Neuronal stem cell (in vitro differentiated cells): ENCODE data around the gene RPS6KA6.

Experiments
- DNase-seq: peaks from one replicate; pipeline ENCODE4 v3.0.0-alpha.2; 2013; ENCODE audit warnings: low spot score
- H2AFZ ChIP-seq: one replicate; pipeline ENCODE4 v1.6.1; 2013; ENCODE audit warnings: mild to moderate bottlenecking, low read length, inconsistent platforms
- H2AK5ac ChIP-seq: 2 replicates; pipeline ENCODE4 v1.6.1; 2013; ENCODE audit warnings: low read depth, mild to moderate bottlenecking, inconsistent platforms, low read length, moderate library complexity, mixed read lengths
- H2BK120ac ChIP-seq: 2 replicates; pipeline ENCODE4 v1.6.1; 2013; ENCODE audit warnings: low read depth, mild to moderate bottlenecking, inconsistent platforms, low read length, moderate library complexity, mixed read lengths
- H2BK12ac ChIP-seq: one replicate; pipeline ENCODE4 v1.6.1; 2013; ENCODE audit warnings: low read length, inconsistent platforms
- H2BK15ac ChIP-seq: 2 replicates; pipeline ENCODE4 v1.6.1; 2013; ENCODE audit warnings: mild to moderate bottlenecking, low read length, inconsistent platforms, mixed read lengths
- H2BK5ac ChIP-seq: one replicate; pipeline ENCODE4 v1.6.1; 2013; ENCODE audit warnings: inconsistent platforms, mild to moderate bottlenecking, low read length, moderate library complexity
- H3K14ac ChIP-seq: one replicate; pipeline ENCODE4 v1.6.1; 2013; ENCODE audit warnings: low read length, inconsistent platforms
- H3K18ac ChIP-seq: 2 replicates; pipeline ENCODE4 v1.6.1; 2013; ENCODE audit warnings: low read length, inconsistent platforms
- H3K23ac ChIP-seq: 2 replicates; pipeline ENCODE4 v1.6.1; 2013; ENCODE audit warnings: low read depth, mild to moderate bottlenecking, mixed read lengths, low read length, inconsistent platforms; ENCODE audit not compliant: poor library complexity
- H3K27ac ChIP-seq: replicated peaks from 3 replicates; pipeline ENCODE4 v1.5.1; 2013; ENCODE audit warnings: low read length, inconsistent platforms
- H3K27me3 ChIP-seq, 3 experiments: 2 replicates each; pipeline ENCODE4 v1.6.1; 2013; ENCODE audit warnings: low read length in 3 of 3, mild to moderate bottlenecking in 2 of 3, inconsistent platforms in 1 of 3, low read depth in 1 of 3, mixed read lengths in 1 of 3, moderate library complexity in 1 of 3; ENCODE audit not compliant: control insufficient read depth in 3 of 3, insufficient read depth in 3 of 3
- H3K36me3 ChIP-seq, 2 donors: replicated peaks in 1 of 2; 2 replicates each; pipeline ENCODE4 v1.6.1; 2013; ENCODE audit warnings: low read length in 2 of 2; ENCODE audit not compliant: control insufficient read depth in 2 of 2, insufficient read depth in 2 of 2
- H3K4ac ChIP-seq: 2 replicates; pipeline ENCODE4 v1.6.1; 2013; ENCODE audit warnings: inconsistent platforms, mild to moderate bottlenecking, low read length, moderate library complexity
- H3K4me1 ChIP-seq, 2 donors: 1 replicate in 1 of 2; 2 replicates in 1 of 2; pipeline ENCODE4 v1.6.1; 2013; ENCODE audit warnings: low read length in 2 of 2, low read depth in 1 of 2; ENCODE audit not compliant: control insufficient read depth in 2 of 2, insufficient read depth in 1 of 2
- H3K4me2 ChIP-seq: one replicate; pipeline ENCODE4 v1.6.1; 2013; ENCODE audit warnings: mild to moderate bottlenecking, low read length, inconsistent platforms; ENCODE audit not compliant: insufficient read depth, poor library complexity, severe bottlenecking
- H3K4me3 ChIP-seq, 2 donors: 2 replicates each; pipeline ENCODE4 v1.5.1; 2013; ENCODE audit warnings: low read length in 2 of 2, mild to moderate bottlenecking in 2 of 2, inconsistent platforms in 1 of 2, moderate library complexity in 1 of 2
- H3K79me1 ChIP-seq: one replicate; pipeline ENCODE4 v1.6.1; 2013; ENCODE audit warnings: low read depth, mild to moderate bottlenecking, inconsistent platforms, low read length, moderate library complexity
- H3K9ac ChIP-seq: one replicate; pipeline ENCODE4 v1.6.1; 2013; ENCODE audit warnings: mild to moderate bottlenecking, low read depth, low read length, inconsistent platforms; ENCODE audit not compliant: poor library complexity
- H3K9me3 ChIP-seq, 2 donors: replicated peaks in 1 of 2; 2 replicates each; pipeline versions ENCODE3 to v1.6.1; 2013; ENCODE audit warnings: low read length in 2 of 2, mild to moderate bottlenecking in 2 of 2, inconsistent platforms in 1 of 2, low read depth in 1 of 2, mixed read lengths in 1 of 2, moderate library complexity in 1 of 2; ENCODE audit not compliant: control insufficient read depth in 2 of 2, insufficient read depth in 1 of 2
- H4K8ac ChIP-seq: one replicate; pipeline ENCODE4 v1.6.1; 2013; ENCODE audit warnings: low read depth, mild to moderate bottlenecking, inconsistent platforms, low read length, moderate library complexity
- H4K91ac ChIP-seq: one replicate; pipeline ENCODE4 v1.6.1; 2013; ENCODE audit warnings: low read length, low read depth, mild to moderate bottlenecking, inconsistent platforms; ENCODE audit not compliant: poor library complexity
- WGBS, 2 donors: extraction: QIAGEN DNeasy Blood & Tissue Kit; methylation state at CpG; one replicate each; pipeline ENCODE4 v1.1.7; 2013; ENCODE audit warnings: missing lambda C conversion rate in 2 of 2, mixed read lengths in 1 of 2; ENCODE audit not compliant: insufficient read length in 2 of 2, insufficient replicate concordance in 1 of 2; ENCODE audit errors: extremely low coverage in 2 of 2; 5-methylcytosine and 5-hydroxymethylcytosine counted together

RPS6KA6 gene

DNA sequence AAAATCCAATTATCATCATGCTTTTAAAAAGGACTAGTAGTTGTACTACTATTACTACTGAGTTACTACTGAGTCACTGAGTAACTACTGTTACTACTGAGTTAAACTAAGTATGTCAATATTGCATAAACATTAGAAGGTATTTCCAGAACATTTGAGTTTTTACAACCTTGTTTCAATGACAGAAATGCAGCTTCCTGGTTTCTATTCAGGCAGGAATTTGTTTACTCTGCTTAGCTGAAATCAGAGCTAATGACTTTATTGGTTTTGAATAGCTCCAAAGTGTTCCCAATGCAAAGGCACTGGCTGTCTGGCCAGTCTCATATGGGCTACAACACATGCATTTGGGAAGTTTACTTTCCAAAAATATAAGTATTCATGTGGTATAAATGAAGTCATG is 12.0 kb downstream of the RPS6KA6 start:
- H2BK5ac ChIP-seq = no peak overlapping the region
- H3K18ac ChIP-seq = no peak overlapping the region
- no peak overlapping the region for H3K4me3 ChIP-seq
- H4K8ac ChIP-seq = no peak overlapping the region
- H2AFZ ChIP-seq = no peak overlapping the region
- H3K9ac ChIP-seq = no peak overlapping the region
- no peak for DNase-seq
- H3K27ac ChIP-seq = no peak overlapping the region
- no peak overlapping the region for H2AK5ac ChIP-seq
- no peak overlapping the region for H3K4me2 ChIP-seq
- H3K36me3 ChIP-seq = no peaks in the 10 kb centered on the region
- no peaks in the 10 kb centered on the region for H3K27me3 ChIP-seq
- no peak overlapping the region for H3K23ac ChIP-seq
- H2BK120ac ChIP-seq = no peak overlapping the region
- H3K9me3 ChIP-seq = no peaks in the 10 kb centered on the region
- H2BK15ac ChIP-seq = no peak overlapping the region
- H2BK12ac ChIP-seq = no peak overlapping the region
- H3K14ac ChIP-seq = no peak overlapping the region
- H3K4me1 ChIP-seq = no peaks in the 10 kb centered on the region
- no peak overlapping the region for H3K4ac ChIP-seq
- no peak overlapping the region for H4K91ac ChIP-seq
- no peaks in the 10 kb centered on the region for H3K79me1 ChIP-seq

DNA sequence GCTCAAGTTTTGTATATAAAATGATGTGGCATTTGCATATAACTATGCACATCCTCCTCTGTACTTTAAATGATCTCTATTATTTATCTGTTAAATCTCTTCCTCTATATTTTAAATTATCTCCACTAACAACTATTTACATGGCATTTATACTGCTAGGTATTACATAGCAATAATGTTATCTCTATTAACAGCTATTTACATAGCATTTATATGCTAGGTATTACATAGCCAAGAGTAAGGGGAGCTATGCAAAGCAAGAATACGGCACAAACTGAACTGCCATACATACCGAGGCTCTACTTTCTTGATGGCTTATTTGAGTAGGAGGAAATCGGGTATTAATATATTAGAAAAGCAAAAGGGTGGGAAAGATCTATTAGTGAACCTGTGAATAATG is 12.7 kb downstream of the RPS6KA6 start:
- Histone ChIP-seq H3K18ac (no peak overlapping the region), H4K91ac (no peak overlapping the region), H3K4ac (no peak overlapping the region), H4K8ac (no peak overlapping the region), H2BK15ac (no peak overlapping the region), H2BK120ac (no peak overlapping the region), H3K9ac (no peak overlapping the region), H3K27ac (no peak overlapping the region), H3K23ac (no peak overlapping the region), H3K79me1 (no peaks in the 10 kb centered on the region), H3K9me3 (no peaks in the 10 kb centered on the region), H2BK12ac (no peak overlapping the region), H3K14ac (no peak overlapping the region), H2AK5ac (no peak overlapping the region), H3K27me3 (no peaks in the 10 kb centered on the region), H3K4me3 (no peak overlapping the region), H2BK5ac (no peak overlapping the region), H3K36me3 (no peaks in the 10 kb centered on the region), H2AFZ (no peak overlapping the region), H3K4me2 (no peak overlapping the region), H3K4me1 (no peaks in the 10 kb centered on the region)
- no peak for DNase-seq
- WGBS, 2 donors = no CpG with 5 or more reads among the region's 3 CpGs

DNA sequence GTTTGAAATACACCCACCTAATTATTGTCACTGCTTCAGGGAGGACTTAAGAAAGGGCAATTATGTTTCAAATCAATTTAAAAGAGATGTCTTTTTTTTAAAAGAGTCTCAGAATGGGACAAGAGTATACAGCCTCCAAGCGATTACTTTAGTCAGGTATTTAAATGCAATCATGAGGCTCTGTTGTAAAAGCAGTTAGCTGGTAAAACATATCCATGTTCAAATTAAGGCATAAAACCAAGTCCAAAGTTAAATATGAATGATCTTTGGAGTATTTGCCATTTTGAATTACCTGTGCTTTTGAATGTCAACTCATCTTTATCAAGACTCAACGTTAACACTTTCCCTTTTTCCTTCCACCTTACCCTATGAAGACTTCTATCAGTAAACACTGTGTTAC is 13.7 kb downstream of the RPS6KA6 start:
- WGBS, 2 donors = no CpG with 5 or more reads among the region's 2 CpGs
- Histone ChIP-seq H3K79me1 (no peaks in the 10 kb centered on the region), H2BK5ac (no peak overlapping the region), H3K27ac (no peak overlapping the region), H2AFZ (no peak overlapping the region), H3K23ac (no peak overlapping the region), H3K4me2 (no peak overlapping the region), H3K4ac (no peak overlapping the region), H2BK12ac (no peak overlapping the region), H3K9ac (no peak overlapping the region), H3K36me3 (no peaks in the 10 kb centered on the region), H3K27me3 (no peaks in the 10 kb centered on the region), H3K14ac (no peak overlapping the region), H2BK15ac (no peak overlapping the region), H3K4me1 (no peaks in the 10 kb centered on the region), H3K9me3 (no peaks in the 10 kb centered on the region), H2AK5ac (no peak overlapping the region), H2BK120ac (no peak overlapping the region), H3K4me3 (no peak overlapping the region), H4K91ac (no peak overlapping the region), H3K18ac (no peak overlapping the region), H4K8ac (no peak overlapping the region)
- DNase-seq = no peak

DNA sequence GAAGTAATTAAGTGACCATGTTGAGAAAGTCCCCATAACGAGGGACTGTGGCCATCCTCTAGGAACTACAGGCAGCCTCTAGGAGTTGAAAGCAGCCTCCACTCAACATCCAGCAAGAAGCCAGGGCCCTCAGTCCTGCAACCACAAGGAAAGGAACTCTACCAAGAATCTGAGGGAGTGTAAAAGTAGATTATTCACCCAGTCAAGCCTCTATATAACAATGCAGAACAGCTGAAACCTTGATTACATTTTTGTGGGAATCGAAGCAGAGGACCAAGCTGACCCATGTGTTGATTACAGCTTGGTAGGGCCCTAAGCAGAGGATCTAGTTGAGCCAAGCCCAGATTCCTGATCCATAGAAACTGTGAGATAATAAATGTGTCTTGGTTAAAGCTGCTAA is 17.1 kb downstream of the RPS6KA6 start:
- Histone ChIP-seq H4K8ac (no peak overlapping the region), H2BK120ac (no peak overlapping the region), H3K36me3 (no peaks in the 10 kb centered on the region), H3K14ac (no peak overlapping the region), H3K79me1 (no peaks in the 10 kb centered on the region), H3K9me3 (no peaks in the 10 kb centered on the region), H2BK12ac (no peak overlapping the region), H3K4ac (no peak overlapping the region), H3K4me1 (no peaks in the 10 kb centered on the region), H2AFZ (no peak overlapping the region), H3K9ac (no peak overlapping the region), H2BK5ac (no peak overlapping the region), H3K4me2 (no peak overlapping the region), H3K4me3 (no peak overlapping the region), H2BK15ac (no peak overlapping the region), H3K27me3 (no peaks in the 10 kb centered on the region), H3K18ac (no peak overlapping the region), H3K27ac (no peak overlapping the region), H4K91ac (no peak overlapping the region), H2AK5ac (no peak overlapping the region), H3K23ac (no peak overlapping the region)
- WGBS, 2 donors = no CpG with 5 or more reads among the region's 2 CpGs
- no peak for DNase-seq
